Hepatocyte (in vitro differentiated cells): ENCODE measurements around the gene CHKB.

Experiments
- CTCF ChIP-seq: fragments of 200-600 bp; sonication (generic); IDR thresholded peaks from 2 replicates; pipeline ENCODE4 v1.5.1; 2016; ENCODE audit warnings: antibody characterized with exemption, mild to moderate bottlenecking; ENCODE audit not compliant: poor library complexity
- EZH2 ChIP-seq: fragments of 200-600 bp; sonication (generic); IDR thresholded peaks from 2 replicates; pipeline ENCODE4 v1.6.1; 2016; ENCODE audit warnings: antibody characterized with exemption, mild to moderate bottlenecking, borderline replicate concordance
- EZH2phosphoT487 ChIP-seq: fragments of 200-600 bp; sonication (generic); IDR thresholded peaks from one replicate; pipeline ENCODE4 v1.6.1; 2018; ENCODE audit warnings: antibody characterized with exemption, mild to moderate bottlenecking, low read depth, moderate library complexity; ENCODE audit not compliant: unreplicated experiment, severe bottlenecking

- TF ChIP-seq CTCF (no peak), EZH2phosphoT487 (no peak), EZH2 (no peak)
Measured at GRCh38 chr22:50532824-50533796, 49.5 kb downstream of the CHKB start.
